WTC11 (cell line): ENCODE results near the gene ZNF407. TPM values are rescaled to one million over a fixed set of nuclear protein-coding genes. Genes with fewer than 3 reads are reported as not detected.
"Not testable (repeated sequence)": the region's sequence is repeated elsewhere in the genome, so short reads cannot be mapped to it uniquely, and the experiment has no call there.

ENCODE experiments used
- ATAC-seq: fragments of 200-7000 bp; cut with Tn5 transposase; 2 replicates; pipeline ENCODE4 v1.10.0; 2021; ENCODE audit warnings: mild to moderate bottlenecking, moderate library complexity
- CTCF ChIA-PET: fragments of 300-600 bp; sonication (Branson Sonifier 250); formaldehyde crosslinking; loops from one replicate; lab custom pipeline; 2021; ENCODE audit warnings: antibody characterized with exemption; lab: Charles Lee
- POLR2A ChIA-PET: fragments of 350-600 bp; sonication (Branson Sonifier 250); formaldehyde crosslinking; loops from one replicate; lab custom pipeline; 2021; ENCODE audit warnings: antibody characterized with exemption; lab: Charles Lee
- DNase-seq: peaks from one replicate; pipeline ENCODE4 v3.0.0; 2021; ENCODE audit warnings: low spot score
- H3K27ac Mint-ChIP-seq: 2 replicates; pipeline ENCODE4 v1.8.0; 2021; ENCODE audit warnings: mixed read lengths
- H3K27me3 Mint-ChIP-seq: 2 replicates; pipeline ENCODE4 v1.8.0; 2021; ENCODE audit warnings: low read depth, mild to moderate bottlenecking, moderate library complexity, mixed read lengths
- H3K36me3 Mint-ChIP-seq: 2 replicates; pipeline ENCODE4 v1.8.0; 2021; ENCODE audit warnings: mixed read lengths
- H3K4me1 Mint-ChIP-seq: 2 replicates; pipeline ENCODE4 v1.8.0; 2022; ENCODE audit warnings: mixed read lengths
- H3K4me3 Mint-ChIP-seq: 2 replicates; pipeline ENCODE4 v1.8.0; 2021; ENCODE audit warnings: mild to moderate bottlenecking, moderate library complexity, mixed read lengths
- H3K9me3 Mint-ChIP-seq: 2 replicates; pipeline ENCODE4 v1.8.0; 2021; ENCODE audit warnings: mixed read lengths
- CBFB ChIP-seq: sonication (generic); formaldehyde crosslinking; IDR thresholded peaks from 2 replicates; pipeline ENCODE4 v1.8.1; 2022; ENCODE audit warnings: mild to moderate bottlenecking, low read depth, missing genetic modification reagents
- CREM ChIP-seq: sonication (generic); formaldehyde crosslinking; IDR thresholded peaks from 2 replicates; pipeline ENCODE4 v1.8.1; 2022; ENCODE audit warnings: mild to moderate bottlenecking, missing genetic modification reagents, moderate library complexity
- ELF4 ChIP-seq: sonication (generic); formaldehyde crosslinking; IDR thresholded peaks from 2 replicates; pipeline ENCODE4 v1.8.1; 2022; ENCODE audit warnings: low read depth, mild to moderate bottlenecking, moderate library complexity, missing genetic modification reagents
- EMX1 ChIP-seq: fragments of 250-450 bp; sonication (Bioruptor Pico); IDR thresholded peaks from 2 replicates; pipeline ENCODE4 v1.8.0; 2021; ENCODE audit warnings: mild to moderate bottlenecking
- GTF2I ChIP-seq: fragments of 250-450 bp; sonication (Bioruptor Pico); conservative IDR thresholded peaks from 2 replicates; pipeline ENCODE4 v1.4.0; 2021; ENCODE audit warnings: mild to moderate bottlenecking
- NFATC4 ChIP-seq: fragments of 250-450 bp; sonication (Bioruptor Pico); IDR thresholded peaks from 2 replicates; pipeline ENCODE4 v1.9.0; 2021; ENCODE audit warnings: mild to moderate bottlenecking
- RORB ChIP-seq: fragments of 250-450 bp; sonication (Bioruptor Pico); IDR thresholded peaks from 2 replicates; pipeline ENCODE4 v1.9.0; 2021; ENCODE audit warnings: mild to moderate bottlenecking
- ZNF219 ChIP-seq: sonication (generic); formaldehyde crosslinking; IDR thresholded peaks from 2 replicates; pipeline ENCODE4 v1.8.0; 2023; ENCODE audit warnings: missing genetic modification reagents, mild to moderate bottlenecking, borderline replicate concordance
- total RNA-seq: library from RNA; stranded (reverse); gene quantifications from 3 replicates; pipeline ENCODE4 v1.2.3, GENCODE V29; 2021
- TF ChIP-seq, protein P1 (sequence below): fragments of 250-450 bp; sonication (Bioruptor Pico); IDR thresholded peaks from 2 replicates; pipeline ENCODE4 v1.9.0; 2021; ENCODE audit warnings: moderate library complexity, mild to moderate bottlenecking, inconsistent platforms, borderline replicate concordance
- TF ChIP-seq, protein P2 (sequence below): fragments of 250-450 bp; sonication (Bioruptor Pico); IDR thresholded peaks from 2 replicates; pipeline ENCODE4 v1.9.0; 2021; ENCODE audit warnings: mild to moderate bottlenecking
- TF ChIP-seq, protein P3 (sequence below): sonication (generic); formaldehyde crosslinking; conservative IDR thresholded peaks from 2 replicates; pipeline ENCODE4 v1.8.1; 2022; ENCODE audit warnings: mild to moderate bottlenecking, missing genetic modification reagents
- TF ChIP-seq, protein P4 (sequence below): fragments of 250-450 bp; sonication (Bioruptor Pico); IDR thresholded peaks from 2 replicates; pipeline ENCODE4 v1.9.0; 2021; ENCODE audit warnings: mild to moderate bottlenecking
- TF ChIP-seq, protein P5 (sequence below): fragments of 250-450 bp; sonication (Bioruptor Pico); IDR thresholded peaks from 2 replicates; pipeline ENCODE4 v1.9.0; 2021; ENCODE audit warnings: mild to moderate bottlenecking, borderline replicate concordance
- TF ChIP-seq, protein P6 (sequence below): sonication (generic); formaldehyde crosslinking; IDR thresholded peaks from 2 replicates; pipeline ENCODE4 v1.8.1; 2022; ENCODE audit warnings: low read depth, missing genetic modification reagents, borderline replicate concordance
- TF ChIP-seq, protein P7 (sequence below): sonication (generic); formaldehyde crosslinking; IDR thresholded peaks from 2 replicates; pipeline ENCODE4 v1.8.0; 2022; ENCODE audit warnings: mild to moderate bottlenecking, missing genetic modification reagents
- TF ChIP-seq, protein P8 (sequence below): sonication (generic); formaldehyde crosslinking; IDR thresholded peaks from 2 replicates; pipeline ENCODE4 v1.8.1; 2022; ENCODE audit warnings: low read depth, mild to moderate bottlenecking, moderate library complexity, missing genetic modification reagents, borderline replicate concordance

ZNF407 gene
- total RNA-seq, 1 experiment from 2014 or later = 6.5 TPM

DNA sequence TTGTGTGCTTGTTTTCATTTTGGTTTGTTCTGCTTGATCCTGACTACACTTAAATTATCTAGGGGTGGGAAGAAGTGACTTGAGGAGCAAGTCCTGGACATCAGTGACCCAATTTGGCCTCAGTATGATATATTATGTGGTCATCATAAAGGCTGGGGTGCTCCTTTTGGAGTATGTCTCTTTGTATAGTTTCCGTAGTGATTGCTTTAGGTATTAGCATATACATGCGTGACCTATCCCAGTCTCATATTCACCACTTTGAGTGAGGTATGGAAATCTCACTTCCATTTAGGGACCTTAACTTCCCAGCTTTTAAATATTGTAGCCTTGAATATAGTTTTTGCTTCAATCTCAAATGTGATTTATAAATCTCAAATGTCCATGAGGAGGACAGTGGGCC is 370.3 kb downstream of the ZNF407 start:
- no peak overlapping the region for H3K4me3 Mint-ChIP-seq
- ChIA-PET POLR2A (no interaction called here), CTCF (no interaction called here)
- H3K27ac Mint-ChIP-seq = no peak overlapping the region
- TF ChIP-seq, protein P1, sequence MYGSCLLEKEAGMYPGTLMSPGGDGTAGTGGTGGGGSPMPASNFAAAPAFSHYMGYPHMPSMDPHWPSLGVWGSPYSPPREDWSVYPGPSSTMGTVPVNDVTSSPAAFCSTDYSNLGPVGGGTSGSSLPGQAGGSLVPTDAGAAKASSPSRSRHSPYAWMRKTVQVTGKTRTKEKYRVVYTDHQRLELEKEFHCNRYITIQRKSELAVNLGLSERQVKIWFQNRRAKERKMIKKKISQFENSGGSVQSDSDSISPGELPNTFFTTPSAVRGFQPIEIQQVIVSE (CRISPR knock-in tag) = no peak
- TF ChIP-seq CBFB (CRISPR knock-in tag) (no peak), ELF4 (CRISPR knock-in tag) (no peak), RORB (CRISPR knock-in tag) (no peak), GTF2I (CRISPR knock-in tag) (no peak), ZNF219 (CRISPR knock-in tag) (no peak), CREM (no peak), NFATC4 (CRISPR knock-in tag) (no peak), EMX1 (no peak)
- TF ChIP-seq, protein P2, sequence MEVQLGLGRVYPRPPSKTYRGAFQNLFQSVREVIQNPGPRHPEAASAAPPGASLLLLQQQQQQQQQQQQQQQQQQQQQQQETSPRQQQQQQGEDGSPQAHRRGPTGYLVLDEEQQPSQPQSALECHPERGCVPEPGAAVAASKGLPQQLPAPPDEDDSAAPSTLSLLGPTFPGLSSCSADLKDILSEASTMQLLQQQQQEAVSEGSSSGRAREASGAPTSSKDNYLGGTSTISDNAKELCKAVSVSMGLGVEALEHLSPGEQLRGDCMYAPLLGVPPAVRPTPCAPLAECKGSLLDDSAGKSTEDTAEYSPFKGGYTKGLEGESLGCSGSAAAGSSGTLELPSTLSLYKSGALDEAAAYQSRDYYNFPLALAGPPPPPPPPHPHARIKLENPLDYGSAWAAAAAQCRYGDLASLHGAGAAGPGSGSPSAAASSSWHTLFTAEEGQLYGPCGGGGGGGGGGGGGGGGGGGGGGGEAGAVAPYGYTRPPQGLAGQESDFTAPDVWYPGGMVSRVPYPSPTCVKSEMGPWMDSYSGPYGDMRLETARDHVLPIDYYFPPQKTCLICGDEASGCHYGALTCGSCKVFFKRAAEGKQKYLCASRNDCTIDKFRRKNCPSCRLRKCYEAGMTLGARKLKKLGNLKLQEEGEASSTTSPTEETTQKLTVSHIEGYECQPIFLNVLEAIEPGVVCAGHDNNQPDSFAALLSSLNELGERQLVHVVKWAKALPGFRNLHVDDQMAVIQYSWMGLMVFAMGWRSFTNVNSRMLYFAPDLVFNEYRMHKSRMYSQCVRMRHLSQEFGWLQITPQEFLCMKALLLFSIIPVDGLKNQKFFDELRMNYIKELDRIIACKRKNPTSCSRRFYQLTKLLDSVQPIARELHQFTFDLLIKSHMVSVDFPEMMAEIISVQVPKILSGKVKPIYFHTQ = no peak
- TF ChIP-seq, protein P3, sequence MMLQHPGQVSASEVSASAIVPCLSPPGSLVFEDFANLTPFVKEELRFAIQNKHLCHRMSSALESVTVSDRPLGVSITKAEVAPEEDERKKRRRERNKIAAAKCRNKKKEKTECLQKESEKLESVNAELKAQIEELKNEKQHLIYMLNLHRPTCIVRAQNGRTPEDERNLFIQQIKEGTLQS (CRISPR knock-in tag) = no peak
- TF ChIP-seq, protein P4, sequence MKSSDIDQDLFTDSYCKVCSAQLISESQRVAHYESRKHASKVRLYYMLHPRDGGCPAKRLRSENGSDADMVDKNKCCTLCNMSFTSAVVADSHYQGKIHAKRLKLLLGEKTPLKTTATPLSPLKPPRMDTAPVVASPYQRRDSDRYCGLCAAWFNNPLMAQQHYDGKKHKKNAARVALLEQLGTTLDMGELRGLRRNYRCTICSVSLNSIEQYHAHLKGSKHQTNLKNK (CRISPR knock-in tag) = no peak
- TF ChIP-seq, protein P5, sequence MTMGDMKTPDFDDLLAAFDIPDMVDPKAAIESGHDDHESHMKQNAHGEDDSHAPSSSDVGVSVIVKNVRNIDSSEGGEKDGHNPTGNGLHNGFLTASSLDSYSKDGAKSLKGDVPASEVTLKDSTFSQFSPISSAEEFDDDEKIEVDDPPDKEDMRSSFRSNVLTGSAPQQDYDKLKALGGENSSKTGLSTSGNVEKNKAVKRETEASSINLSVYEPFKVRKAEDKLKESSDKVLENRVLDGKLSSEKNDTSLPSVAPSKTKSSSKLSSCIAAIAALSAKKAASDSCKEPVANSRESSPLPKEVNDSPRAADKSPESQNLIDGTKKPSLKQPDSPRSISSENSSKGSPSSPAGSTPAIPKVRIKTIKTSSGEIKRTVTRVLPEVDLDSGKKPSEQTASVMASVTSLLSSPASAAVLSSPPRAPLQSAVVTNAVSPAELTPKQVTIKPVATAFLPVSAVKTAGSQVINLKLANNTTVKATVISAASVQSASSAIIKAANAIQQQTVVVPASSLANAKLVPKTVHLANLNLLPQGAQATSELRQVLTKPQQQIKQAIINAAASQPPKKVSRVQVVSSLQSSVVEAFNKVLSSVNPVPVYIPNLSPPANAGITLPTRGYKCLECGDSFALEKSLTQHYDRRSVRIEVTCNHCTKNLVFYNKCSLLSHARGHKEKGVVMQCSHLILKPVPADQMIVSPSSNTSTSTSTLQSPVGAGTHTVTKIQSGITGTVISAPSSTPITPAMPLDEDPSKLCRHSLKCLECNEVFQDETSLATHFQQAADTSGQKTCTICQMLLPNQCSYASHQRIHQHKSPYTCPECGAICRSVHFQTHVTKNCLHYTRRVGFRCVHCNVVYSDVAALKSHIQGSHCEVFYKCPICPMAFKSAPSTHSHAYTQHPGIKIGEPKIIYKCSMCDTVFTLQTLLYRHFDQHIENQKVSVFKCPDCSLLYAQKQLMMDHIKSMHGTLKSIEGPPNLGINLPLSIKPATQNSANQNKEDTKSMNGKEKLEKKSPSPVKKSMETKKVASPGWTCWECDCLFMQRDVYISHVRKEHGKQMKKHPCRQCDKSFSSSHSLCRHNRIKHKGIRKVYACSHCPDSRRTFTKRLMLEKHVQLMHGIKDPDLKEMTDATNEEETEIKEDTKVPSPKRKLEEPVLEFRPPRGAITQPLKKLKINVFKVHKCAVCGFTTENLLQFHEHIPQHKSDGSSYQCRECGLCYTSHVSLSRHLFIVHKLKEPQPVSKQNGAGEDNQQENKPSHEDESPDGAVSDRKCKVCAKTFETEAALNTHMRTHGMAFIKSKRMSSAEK (CRISPR knock-in tag) = no peak
- TF ChIP-seq, protein P6, sequence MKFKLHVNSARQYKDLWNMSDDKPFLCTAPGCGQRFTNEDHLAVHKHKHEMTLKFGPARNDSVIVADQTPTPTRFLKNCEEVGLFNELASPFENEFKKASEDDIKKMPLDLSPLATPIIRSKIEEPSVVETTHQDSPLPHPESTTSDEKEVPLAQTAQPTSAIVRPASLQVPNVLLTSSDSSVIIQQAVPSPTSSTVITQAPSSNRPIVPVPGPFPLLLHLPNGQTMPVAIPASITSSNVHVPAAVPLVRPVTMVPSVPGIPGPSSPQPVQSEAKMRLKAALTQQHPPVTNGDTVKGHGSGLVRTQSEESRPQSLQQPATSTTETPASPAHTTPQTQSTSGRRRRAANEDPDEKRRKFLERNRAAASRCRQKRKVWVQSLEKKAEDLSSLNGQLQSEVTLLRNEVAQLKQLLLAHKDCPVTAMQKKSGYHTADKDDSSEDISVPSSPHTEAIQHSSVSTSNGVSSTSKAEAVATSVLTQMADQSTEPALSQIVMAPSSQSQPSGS = no peak
- TF ChIP-seq, protein P7, sequence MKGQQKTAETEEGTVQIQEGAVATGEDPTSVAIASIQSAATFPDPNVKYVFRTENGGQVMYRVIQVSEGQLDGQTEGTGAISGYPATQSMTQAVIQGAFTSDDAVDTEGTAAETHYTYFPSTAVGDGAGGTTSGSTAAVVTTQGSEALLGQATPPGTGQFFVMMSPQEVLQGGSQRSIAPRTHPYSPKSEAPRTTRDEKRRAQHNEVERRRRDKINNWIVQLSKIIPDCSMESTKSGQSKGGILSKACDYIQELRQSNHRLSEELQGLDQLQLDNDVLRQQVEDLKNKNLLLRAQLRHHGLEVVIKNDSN (CRISPR knock-in tag) = no peak
- TF ChIP-seq, protein P8, sequence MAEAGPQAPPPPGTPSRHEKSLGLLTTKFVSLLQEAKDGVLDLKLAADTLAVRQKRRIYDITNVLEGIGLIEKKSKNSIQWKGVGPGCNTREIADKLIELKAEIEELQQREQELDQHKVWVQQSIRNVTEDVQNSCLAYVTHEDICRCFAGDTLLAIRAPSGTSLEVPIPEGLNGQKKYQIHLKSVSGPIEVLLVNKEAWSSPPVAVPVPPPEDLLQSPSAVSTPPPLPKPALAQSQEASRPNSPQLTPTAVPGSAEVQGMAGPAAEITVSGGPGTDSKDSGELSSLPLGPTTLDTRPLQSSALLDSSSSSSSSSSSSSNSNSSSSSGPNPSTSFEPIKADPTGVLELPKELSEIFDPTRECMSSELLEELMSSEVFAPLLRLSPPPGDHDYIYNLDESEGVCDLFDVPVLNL = no peak
- H3K4me1 Mint-ChIP-seq = peaks cover 8% of the 10 kb centered on the region
- DNase-seq (no peak), ATAC-seq (no peak)
- 0 out of 2 replicates have a peak, but pooled peaks cover 6% of the 10 kb centered on the region for H3K36me3 Mint-ChIP-seq
- no peaks in the 10 kb centered on the region; the same call in 1 of the 2 replicates for H3K27me3 Mint-ChIP-seq
- H3K9me3 Mint-ChIP-seq = peaks cover 20% of the 10 kb centered on the region

DNA sequence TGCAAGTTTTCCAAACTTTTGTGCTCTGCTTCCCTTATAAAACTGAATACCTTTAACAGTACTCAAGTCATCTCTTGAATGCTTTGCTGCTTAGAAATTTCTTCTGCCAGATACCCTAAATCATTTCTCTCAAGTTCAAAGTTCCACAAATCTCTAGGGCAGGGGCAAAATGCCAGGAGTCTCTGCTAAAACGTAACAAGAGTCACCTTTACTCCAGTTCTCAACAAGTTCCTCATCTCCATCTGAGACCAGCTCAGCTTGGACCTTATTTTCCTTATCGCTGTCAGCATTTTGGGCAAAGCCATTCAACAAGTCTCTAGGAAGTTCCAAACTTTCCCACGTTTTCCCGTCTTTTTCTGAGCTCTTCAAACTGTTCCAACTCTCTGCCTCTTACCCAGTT is 373.7 kb downstream of the ZNF407 start:
- H3K4me3 Mint-ChIP-seq, H3K4me1 Mint-ChIP-seq, CTCF ChIA-PET, H3K27ac Mint-ChIP-seq, DNase-seq, H3K36me3 Mint-ChIP-seq, H3K27me3 Mint-ChIP-seq, POLR2A ChIA-PET, ATAC-seq, H3K9me3 Mint-ChIP-seq: not testable (repeated sequence)

DNA sequence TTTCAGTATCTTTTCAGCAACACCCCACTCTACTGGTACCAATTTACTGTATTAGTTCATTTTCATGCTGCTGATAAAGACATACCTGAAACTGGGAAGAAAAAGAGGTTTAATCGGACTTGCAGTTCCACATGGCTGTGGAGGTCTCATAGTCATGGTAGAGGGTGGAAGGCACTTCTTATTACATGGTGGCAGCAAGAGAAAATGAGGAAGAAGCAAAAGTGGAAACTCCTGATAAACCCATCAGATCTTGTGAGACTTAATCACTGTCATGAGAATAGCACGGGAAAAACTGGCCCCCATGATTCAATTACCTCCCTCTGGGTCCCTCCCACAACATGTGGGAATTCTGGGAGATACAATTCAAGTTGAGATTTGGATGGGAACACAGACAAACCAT is 374.1 kb downstream of the ZNF407 start:
- H3K36me3 Mint-ChIP-seq, ATAC-seq, H3K9me3 Mint-ChIP-seq, H3K4me3 Mint-ChIP-seq, CTCF ChIA-PET, POLR2A ChIA-PET, DNase-seq, H3K27me3 Mint-ChIP-seq, H3K4me1 Mint-ChIP-seq, H3K27ac Mint-ChIP-seq: not testable (repeated sequence)
